WTC11 (cell line): ENCODE data around the gene DLGAP3. TPM values are rescaled to one million over a fixed set of nuclear protein-coding genes. Genes with fewer than 3 reads are reported as not detected.

ENCODE experiments used
- ATAC-seq: fragments of 200-7000 bp; cut with Tn5 transposase; 2 replicates; pipeline ENCODE4 v1.10.0; 2021; ENCODE audit warnings: mild to moderate bottlenecking, moderate library complexity
- CTCF ChIA-PET: fragments of 300-600 bp; sonication (Branson Sonifier 250); formaldehyde crosslinking; loops from one replicate; lab custom pipeline; 2021; ENCODE audit warnings: antibody characterized with exemption; lab: Charles Lee
- POLR2A ChIA-PET: fragments of 350-600 bp; sonication (Branson Sonifier 250); formaldehyde crosslinking; loops from one replicate; lab custom pipeline; 2021; ENCODE audit warnings: antibody characterized with exemption; lab: Charles Lee
- DNase-seq: peaks from one replicate; pipeline ENCODE4 v3.0.0; 2021; ENCODE audit warnings: low spot score
- H3K27ac Mint-ChIP-seq: 2 replicates; pipeline ENCODE4 v1.8.0; 2021; ENCODE audit warnings: mixed read lengths
- H3K27me3 Mint-ChIP-seq: 2 replicates; pipeline ENCODE4 v1.8.0; 2021; ENCODE audit warnings: low read depth, mild to moderate bottlenecking, moderate library complexity, mixed read lengths
- H3K36me3 Mint-ChIP-seq: 2 replicates; pipeline ENCODE4 v1.8.0; 2021; ENCODE audit warnings: mixed read lengths
- H3K4me1 Mint-ChIP-seq: 2 replicates; pipeline ENCODE4 v1.8.0; 2022; ENCODE audit warnings: mixed read lengths
- H3K4me3 Mint-ChIP-seq: 2 replicates; pipeline ENCODE4 v1.8.0; 2021; ENCODE audit warnings: mild to moderate bottlenecking, moderate library complexity, mixed read lengths
- H3K9me3 Mint-ChIP-seq: 2 replicates; pipeline ENCODE4 v1.8.0; 2021; ENCODE audit warnings: mixed read lengths
- ATF1 ChIP-seq: sonication (generic); formaldehyde crosslinking; IDR thresholded peaks from 2 replicates; pipeline ENCODE4 v1.8.1; 2023; ENCODE audit warnings: mild to moderate bottlenecking, moderate library complexity, missing genetic modification reagents
- CBFB ChIP-seq: sonication (generic); formaldehyde crosslinking; IDR thresholded peaks from 2 replicates; pipeline ENCODE4 v1.8.1; 2022; ENCODE audit warnings: mild to moderate bottlenecking, low read depth, missing genetic modification reagents
- CREB1 ChIP-seq: sonication (generic); formaldehyde crosslinking; IDR thresholded peaks from 2 replicates; pipeline ENCODE4 v1.8.0; 2023; ENCODE audit warnings: mild to moderate bottlenecking, missing genetic modification reagents
- GABPB1 ChIP-seq: sonication (generic); formaldehyde crosslinking; IDR thresholded peaks from 2 replicates; pipeline ENCODE4 v1.8.1; 2023; ENCODE audit warnings: mild to moderate bottlenecking, missing genetic modification reagents
- NFATC4 ChIP-seq: fragments of 250-450 bp; sonication (Bioruptor Pico); IDR thresholded peaks from 2 replicates; pipeline ENCODE4 v1.9.0; 2021; ENCODE audit warnings: mild to moderate bottlenecking
- SMAD4 ChIP-seq: sonication (generic); formaldehyde crosslinking; IDR thresholded peaks from 2 replicates; pipeline ENCODE4 v1.8.0; 2022; ENCODE audit warnings: mild to moderate bottlenecking, missing genetic modification reagents
- ZNF219 ChIP-seq: sonication (generic); formaldehyde crosslinking; IDR thresholded peaks from 2 replicates; pipeline ENCODE4 v1.8.0; 2023; ENCODE audit warnings: missing genetic modification reagents, mild to moderate bottlenecking, borderline replicate concordance
- ZNF317 ChIP-seq: sonication (generic); formaldehyde crosslinking; IDR thresholded peaks from 2 replicates; pipeline ENCODE4 v1.8.1; 2023; ENCODE audit warnings: low read depth, mild to moderate bottlenecking, moderate library complexity, missing genetic modification reagents, borderline replicate concordance
- total RNA-seq: library from RNA; stranded (reverse); gene quantifications from 3 replicates; pipeline ENCODE4 v1.2.3, GENCODE V29; 2021
- TF ChIP-seq, protein P1 (sequence below): sonication (generic); formaldehyde crosslinking; IDR thresholded peaks from 2 replicates; pipeline ENCODE4 v1.8.0; 2023; ENCODE audit warnings: missing genetic modification reagents
- TF ChIP-seq, protein P2 (sequence below): sonication (generic); formaldehyde crosslinking; IDR thresholded peaks from 2 replicates; pipeline ENCODE4 v1.8.1; 2023; ENCODE audit warnings: mild to moderate bottlenecking, missing genetic modification reagents
- TF ChIP-seq, protein P3 (sequence below): fragments of 250-450 bp; sonication (Bioruptor Pico); IDR thresholded peaks from 2 replicates; pipeline ENCODE4 v1.9.0; 2021; ENCODE audit warnings: mild to moderate bottlenecking, borderline replicate concordance
- TF ChIP-seq, protein P4 (sequence below): fragments of 250-450 bp; sonication (Bioruptor Pico); IDR thresholded peaks from 2 replicates; pipeline ENCODE4 v1.9.0; 2021; ENCODE audit warnings: mild to moderate bottlenecking
- TF ChIP-seq, protein P5 (sequence below): sonication (generic); formaldehyde crosslinking; IDR thresholded peaks from 2 replicates; pipeline ENCODE4 v1.8.1; 2022; ENCODE audit warnings: mild to moderate bottlenecking, missing genetic modification reagents, moderate library complexity, borderline replicate concordance
- TF ChIP-seq, protein P6 (sequence below): sonication (generic); formaldehyde crosslinking; IDR thresholded peaks from 2 replicates; pipeline ENCODE4 v1.8.1; 2022; ENCODE audit warnings: missing genetic modification reagents, borderline replicate concordance
- TF ChIP-seq, protein P7 (sequence below): fragments of 250-450 bp; sonication (Bioruptor Pico); IDR thresholded peaks from 2 replicates; pipeline ENCODE4 v2.1.2; 2022; ENCODE audit warnings: mild to moderate bottlenecking, moderate library complexity

Gene DLGAP3
- total RNA-seq, 1 experiment from 2014 or later: 11.3 TPM

DNA sequence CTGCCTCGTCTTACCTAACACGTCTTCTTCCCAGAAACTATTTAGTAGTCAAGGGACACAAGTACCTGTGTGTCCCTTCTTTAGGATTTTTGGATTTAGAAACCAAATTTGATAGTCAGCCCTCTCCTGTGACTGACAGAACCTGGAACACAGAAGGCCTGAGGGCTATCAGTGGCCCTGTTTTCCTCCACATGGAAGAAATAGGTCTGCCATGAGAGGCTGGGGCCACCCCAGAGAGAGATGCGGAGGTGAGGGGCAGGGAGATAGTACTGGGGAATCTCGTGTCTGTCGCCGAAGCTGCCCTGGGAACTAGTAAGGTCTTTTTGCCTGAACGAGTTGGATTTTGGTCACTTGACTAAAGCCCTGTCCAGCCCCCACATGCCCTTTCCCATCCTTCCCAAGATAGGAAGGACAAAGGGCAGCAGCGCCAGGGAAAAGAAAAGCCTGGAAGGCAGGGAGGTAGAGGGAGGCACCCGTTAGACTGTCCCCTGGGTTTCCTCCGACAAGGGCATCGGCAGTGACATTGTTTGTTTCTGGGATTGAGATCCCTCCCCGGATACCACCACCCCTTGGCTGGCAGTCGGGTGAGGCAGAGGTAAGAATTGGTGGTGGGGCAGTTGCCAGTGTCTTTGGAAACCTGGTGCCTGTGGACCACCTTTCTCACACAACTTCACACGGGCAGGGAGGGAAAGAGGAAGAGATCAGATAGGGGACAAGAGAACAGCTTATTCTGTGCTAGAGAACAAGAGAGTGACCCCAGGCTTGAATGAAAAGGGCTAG lies 89.7 kb downstream of the DLGAP3 start (continued):
- TF ChIP-seq, protein P1, sequence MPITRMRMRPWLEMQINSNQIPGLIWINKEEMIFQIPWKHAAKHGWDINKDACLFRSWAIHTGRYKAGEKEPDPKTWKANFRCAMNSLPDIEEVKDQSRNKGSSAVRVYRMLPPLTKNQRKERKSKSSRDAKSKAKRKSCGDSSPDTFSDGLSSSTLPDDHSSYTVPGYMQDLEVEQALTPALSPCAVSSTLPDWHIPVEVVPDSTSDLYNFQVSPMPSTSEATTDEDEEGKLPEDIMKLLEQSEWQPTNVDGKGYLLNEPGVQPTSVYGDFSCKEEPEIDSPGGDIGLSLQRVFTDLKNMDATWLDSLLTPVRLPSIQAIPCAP (CRISPR knock-in tag): no peak

DNA sequence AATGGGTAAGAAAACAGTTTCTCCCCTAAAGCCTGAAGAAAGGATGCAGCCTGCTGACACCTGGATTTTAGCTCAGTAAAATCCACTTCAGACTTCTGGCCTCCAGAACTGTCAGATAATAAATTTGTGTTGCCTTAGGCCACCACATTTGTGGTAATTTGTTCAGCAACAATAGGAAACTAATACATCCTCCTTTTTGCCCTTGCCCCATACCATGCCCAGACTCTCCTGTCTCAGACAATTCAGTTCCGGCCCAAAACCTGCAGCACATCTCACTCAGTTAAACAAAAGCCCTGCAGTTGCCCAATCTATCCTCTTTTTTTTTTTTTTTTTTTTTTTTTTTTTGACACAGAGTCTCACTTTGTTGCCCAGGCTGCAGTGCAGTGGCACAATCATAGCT lies 95.7 kb downstream of the DLGAP3 start:
- no peaks in the 10 kb centered on the region; the same call in 1 of the 2 replicates for H3K27me3 Mint-ChIP-seq
- CTCF ChIA-PET: interaction anchor here (2.8 kb wide), 1 partner anchor 19 kb away, joined by 15 read pairs; no protein-coding TSS in a partner anchor
- DNase-seq: no peak
- TF ChIP-seq, protein P2, sequence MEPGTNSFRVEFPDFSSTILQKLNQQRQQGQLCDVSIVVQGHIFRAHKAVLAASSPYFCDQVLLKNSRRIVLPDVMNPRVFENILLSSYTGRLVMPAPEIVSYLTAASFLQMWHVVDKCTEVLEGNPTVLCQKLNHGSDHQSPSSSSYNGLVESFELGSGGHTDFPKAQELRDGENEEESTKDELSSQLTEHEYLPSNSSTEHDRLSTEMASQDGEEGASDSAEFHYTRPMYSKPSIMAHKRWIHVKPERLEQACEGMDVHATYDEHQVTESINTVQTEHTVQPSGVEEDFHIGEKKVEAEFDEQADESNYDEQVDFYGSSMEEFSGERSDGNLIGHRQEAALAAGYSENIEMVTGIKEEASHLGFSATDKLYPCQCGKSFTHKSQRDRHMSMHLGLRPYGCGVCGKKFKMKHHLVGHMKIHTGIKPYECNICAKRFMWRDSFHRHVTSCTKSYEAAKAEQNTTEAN: no peak
- TF ChIP-seq CREB1 (CRISPR knock-in tag) (no peak), ZNF317 (CRISPR knock-in tag) (no peak), ZNF219 (CRISPR knock-in tag) (no peak)
- TF ChIP-seq, all 79 proteins: peak for 0
- Mint-ChIP-seq H3K36me3 (no peaks in the 10 kb centered on the region), H3K4me1 (no peaks in the 10 kb centered on the region), H3K4me3 (no peak overlapping the region), H3K27ac (no peak overlapping the region), H3K9me3 (no peaks in the 10 kb centered on the region)
- POLR2A ChIA-PET: no interaction called here
- no peak for ATAC-seq

DNA sequence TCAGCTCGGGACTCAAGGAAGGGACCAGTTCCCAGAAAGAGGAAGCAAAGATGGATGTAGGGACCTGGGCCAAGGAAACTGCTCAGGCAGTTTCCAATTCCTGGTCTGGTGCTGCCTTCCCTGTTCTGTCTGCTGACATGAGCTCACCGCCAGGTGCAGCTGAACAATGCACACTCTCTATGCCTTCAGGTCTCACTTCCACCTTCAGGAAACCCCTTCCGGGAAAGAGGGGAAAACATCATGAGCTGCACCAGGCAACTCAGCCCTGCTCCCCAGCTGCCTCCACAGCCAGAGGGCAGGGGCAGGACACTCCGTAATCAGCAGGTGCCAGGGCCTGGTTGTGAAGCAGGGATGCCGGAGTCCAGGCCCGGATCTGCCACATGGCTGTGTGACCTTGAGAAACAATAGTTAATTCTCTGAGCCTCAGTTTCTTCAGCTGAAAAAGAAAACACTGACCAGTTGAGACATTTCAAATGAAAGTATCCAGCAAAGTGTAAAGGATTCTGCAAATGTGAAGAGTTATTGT lies 97.7 kb downstream of the DLGAP3 start:
- Mint-ChIP-seq H3K36me3 (no peaks in the 10 kb centered on the region), H3K4me1 (no peaks in the 10 kb centered on the region), H3K27ac (no peak overlapping the region), H3K9me3 (no peaks in the 10 kb centered on the region), H3K27me3 (no peaks in the 10 kb centered on the region; the same call in 1 of the 2 replicates), H3K4me3 (no peak overlapping the region)
- CTCF ChIA-PET: interaction anchor here (0.8 to 2.8 kb wide), 4 partner anchors 11 to 374 kb away, joined by 3 to 15 read pairs (median 3); no protein-coding TSS in a partner anchor
- POLR2A ChIA-PET: interaction anchor here (0.6 kb wide), 1 partner anchor 327 kb away, joined by 6 read pairs; no protein-coding TSS in a partner anchor
- DNase-seq (no peak), ATAC-seq (no peak)
- TF ChIP-seq, protein P3, sequence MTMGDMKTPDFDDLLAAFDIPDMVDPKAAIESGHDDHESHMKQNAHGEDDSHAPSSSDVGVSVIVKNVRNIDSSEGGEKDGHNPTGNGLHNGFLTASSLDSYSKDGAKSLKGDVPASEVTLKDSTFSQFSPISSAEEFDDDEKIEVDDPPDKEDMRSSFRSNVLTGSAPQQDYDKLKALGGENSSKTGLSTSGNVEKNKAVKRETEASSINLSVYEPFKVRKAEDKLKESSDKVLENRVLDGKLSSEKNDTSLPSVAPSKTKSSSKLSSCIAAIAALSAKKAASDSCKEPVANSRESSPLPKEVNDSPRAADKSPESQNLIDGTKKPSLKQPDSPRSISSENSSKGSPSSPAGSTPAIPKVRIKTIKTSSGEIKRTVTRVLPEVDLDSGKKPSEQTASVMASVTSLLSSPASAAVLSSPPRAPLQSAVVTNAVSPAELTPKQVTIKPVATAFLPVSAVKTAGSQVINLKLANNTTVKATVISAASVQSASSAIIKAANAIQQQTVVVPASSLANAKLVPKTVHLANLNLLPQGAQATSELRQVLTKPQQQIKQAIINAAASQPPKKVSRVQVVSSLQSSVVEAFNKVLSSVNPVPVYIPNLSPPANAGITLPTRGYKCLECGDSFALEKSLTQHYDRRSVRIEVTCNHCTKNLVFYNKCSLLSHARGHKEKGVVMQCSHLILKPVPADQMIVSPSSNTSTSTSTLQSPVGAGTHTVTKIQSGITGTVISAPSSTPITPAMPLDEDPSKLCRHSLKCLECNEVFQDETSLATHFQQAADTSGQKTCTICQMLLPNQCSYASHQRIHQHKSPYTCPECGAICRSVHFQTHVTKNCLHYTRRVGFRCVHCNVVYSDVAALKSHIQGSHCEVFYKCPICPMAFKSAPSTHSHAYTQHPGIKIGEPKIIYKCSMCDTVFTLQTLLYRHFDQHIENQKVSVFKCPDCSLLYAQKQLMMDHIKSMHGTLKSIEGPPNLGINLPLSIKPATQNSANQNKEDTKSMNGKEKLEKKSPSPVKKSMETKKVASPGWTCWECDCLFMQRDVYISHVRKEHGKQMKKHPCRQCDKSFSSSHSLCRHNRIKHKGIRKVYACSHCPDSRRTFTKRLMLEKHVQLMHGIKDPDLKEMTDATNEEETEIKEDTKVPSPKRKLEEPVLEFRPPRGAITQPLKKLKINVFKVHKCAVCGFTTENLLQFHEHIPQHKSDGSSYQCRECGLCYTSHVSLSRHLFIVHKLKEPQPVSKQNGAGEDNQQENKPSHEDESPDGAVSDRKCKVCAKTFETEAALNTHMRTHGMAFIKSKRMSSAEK: no peak
- no peak for TF ChIP-seq NFATC4 (CRISPR knock-in tag)
- TF ChIP-seq ATF1 (CRISPR knock-in tag): no peak
- TF ChIP-seq, protein P4, sequence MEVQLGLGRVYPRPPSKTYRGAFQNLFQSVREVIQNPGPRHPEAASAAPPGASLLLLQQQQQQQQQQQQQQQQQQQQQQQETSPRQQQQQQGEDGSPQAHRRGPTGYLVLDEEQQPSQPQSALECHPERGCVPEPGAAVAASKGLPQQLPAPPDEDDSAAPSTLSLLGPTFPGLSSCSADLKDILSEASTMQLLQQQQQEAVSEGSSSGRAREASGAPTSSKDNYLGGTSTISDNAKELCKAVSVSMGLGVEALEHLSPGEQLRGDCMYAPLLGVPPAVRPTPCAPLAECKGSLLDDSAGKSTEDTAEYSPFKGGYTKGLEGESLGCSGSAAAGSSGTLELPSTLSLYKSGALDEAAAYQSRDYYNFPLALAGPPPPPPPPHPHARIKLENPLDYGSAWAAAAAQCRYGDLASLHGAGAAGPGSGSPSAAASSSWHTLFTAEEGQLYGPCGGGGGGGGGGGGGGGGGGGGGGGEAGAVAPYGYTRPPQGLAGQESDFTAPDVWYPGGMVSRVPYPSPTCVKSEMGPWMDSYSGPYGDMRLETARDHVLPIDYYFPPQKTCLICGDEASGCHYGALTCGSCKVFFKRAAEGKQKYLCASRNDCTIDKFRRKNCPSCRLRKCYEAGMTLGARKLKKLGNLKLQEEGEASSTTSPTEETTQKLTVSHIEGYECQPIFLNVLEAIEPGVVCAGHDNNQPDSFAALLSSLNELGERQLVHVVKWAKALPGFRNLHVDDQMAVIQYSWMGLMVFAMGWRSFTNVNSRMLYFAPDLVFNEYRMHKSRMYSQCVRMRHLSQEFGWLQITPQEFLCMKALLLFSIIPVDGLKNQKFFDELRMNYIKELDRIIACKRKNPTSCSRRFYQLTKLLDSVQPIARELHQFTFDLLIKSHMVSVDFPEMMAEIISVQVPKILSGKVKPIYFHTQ (CRISPR knock-in tag): no peak
- TF ChIP-seq, protein P5, sequence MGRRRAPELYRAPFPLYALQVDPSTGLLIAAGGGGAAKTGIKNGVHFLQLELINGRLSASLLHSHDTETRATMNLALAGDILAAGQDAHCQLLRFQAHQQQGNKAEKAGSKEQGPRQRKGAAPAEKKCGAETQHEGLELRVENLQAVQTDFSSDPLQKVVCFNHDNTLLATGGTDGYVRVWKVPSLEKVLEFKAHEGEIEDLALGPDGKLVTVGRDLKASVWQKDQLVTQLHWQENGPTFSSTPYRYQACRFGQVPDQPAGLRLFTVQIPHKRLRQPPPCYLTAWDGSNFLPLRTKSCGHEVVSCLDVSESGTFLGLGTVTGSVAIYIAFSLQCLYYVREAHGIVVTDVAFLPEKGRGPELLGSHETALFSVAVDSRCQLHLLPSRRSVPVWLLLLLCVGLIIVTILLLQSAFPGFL (CRISPR knock-in tag): no peak
- no peak for TF ChIP-seq SMAD4
- TF ChIP-seq, protein P6, sequence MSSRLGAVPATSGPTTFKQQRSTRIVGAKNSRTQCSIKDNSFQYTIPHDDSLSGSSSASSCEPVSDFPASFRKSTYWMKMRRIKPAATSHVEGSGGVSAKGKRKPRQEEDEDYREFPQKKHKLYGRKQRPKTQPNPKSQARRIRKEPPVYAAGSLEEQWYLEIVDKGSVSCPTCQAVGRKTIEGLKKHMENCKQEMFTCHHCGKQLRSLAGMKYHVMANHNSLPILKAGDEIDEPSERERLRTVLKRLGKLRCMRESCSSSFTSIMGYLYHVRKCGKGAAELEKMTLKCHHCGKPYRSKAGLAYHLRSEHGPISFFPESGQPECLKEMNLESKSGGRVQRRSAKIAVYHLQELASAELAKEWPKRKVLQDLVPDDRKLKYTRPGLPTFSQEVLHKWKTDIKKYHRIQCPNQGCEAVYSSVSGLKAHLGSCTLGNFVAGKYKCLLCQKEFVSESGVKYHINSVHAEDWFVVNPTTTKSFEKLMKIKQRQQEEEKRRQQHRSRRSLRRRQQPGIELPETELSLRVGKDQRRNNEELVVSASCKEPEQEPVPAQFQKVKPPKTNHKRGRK (CRISPR knock-in tag): no peak
- no peak for TF ChIP-seq GABPB1 (CRISPR knock-in tag)
- TF ChIP-seq, protein P7, sequence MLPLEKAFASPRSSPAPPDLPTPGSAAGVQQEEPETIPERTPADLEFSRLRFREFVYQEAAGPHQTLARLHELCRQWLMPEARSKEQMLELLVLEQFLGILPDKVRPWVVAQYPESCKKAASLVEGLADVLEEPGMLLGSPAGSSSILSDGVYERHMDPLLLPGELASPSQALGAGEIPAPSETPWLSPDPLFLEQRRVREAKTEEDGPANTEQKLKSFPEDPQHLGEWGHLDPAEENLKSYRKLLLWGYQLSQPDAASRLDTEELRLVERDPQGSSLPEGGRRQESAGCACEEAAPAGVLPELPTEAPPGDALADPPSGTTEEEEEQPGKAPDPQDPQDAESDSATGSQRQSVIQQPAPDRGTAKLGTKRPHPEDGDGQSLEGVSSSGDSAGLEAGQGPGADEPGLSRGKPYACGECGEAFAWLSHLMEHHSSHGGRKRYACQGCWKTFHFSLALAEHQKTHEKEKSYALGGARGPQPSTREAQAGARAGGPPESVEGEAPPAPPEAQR (CRISPR knock-in tag): no peak
- no peak for TF ChIP-seq CBFB (CRISPR knock-in tag)
